Measurements from ENCODE around the gene SYT11. TPM values are rescaled to one million over a fixed set of nuclear protein-coding genes. Genes with fewer than 3 reads are reported as not detected.
"Not testable (repeated sequence)": the region's sequence is repeated elsewhere in the genome, so short reads cannot be mapped to it uniquely, and the experiment has no call there.

SYT11 gene
- total and polyA plus RNA-seq, 9 donors: 9.5 to 20.2 (median 12.0) TPM

DNA sequence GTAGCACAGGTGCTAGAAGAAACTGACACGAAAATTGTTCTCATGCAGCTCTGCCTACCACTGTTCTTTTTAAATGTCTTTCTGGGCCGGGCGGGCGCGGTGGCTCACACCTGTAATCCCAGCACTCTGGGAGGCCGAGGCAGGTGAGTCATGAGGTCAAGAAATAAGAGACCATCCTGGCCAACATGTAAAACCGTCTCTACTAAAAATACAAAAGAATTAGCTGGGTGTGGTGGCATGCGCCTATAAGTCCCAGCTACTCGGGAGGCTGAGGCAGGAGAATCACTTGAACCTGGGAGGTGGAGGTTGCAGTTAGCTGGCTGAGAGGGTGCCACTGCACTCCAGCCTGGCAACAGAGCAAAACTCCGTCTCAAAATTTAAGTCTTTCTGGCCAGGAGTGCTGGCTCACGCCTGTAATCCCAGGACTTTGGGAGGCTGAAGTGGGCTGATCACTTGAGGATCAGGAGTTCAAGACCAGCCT is 52.7 kb downstream of the SYT11 start:
- Histone ChIP-seq H3K9me3 (replicated peaks; ENCODE audit: control insufficient read depth, low read depth, low read length) (no peaks in the 10 kb centered on the region), H3K27ac (ENCODE audit: low read length) (peak overlapping the region; percentile 82), H3K4me1 (ENCODE audit: control insufficient read depth, insufficient read depth, low read length) (peaks cover 8% of the 10 kb centered on the region), H3K4me3 (ENCODE audit: low read length) (no peak overlapping the region), H3K36me3 (ENCODE audit: control insufficient read depth, insufficient read depth, low read length) (peaks cover 62% of the 10 kb centered on the region), H3K27me3 (ENCODE audit: control insufficient read depth, insufficient read depth, low read length) (no peaks in the 10 kb centered on the region)
- 60% methylated on average over 1 of the region's 11 CpGs for WGBS (ENCODE audit: insufficient coverage)
- DNase-seq: no peak

GRCh38 chr1:155913969-155914757 is 54.8 kb downstream of the SYT11 start:
- Histone ChIP-seq H3K4me3 (ENCODE audit: low read length) (no peak overlapping the region), H3K27me3 (ENCODE audit: control insufficient read depth, insufficient read depth, low read length) (no peaks in the 10 kb centered on the region), H3K36me3 (ENCODE audit: control insufficient read depth, insufficient read depth, low read length) (peaks cover 56% of the 10 kb centered on the region), H3K9me3 (replicated peaks; ENCODE audit: control insufficient read depth, low read depth, low read length) (no peaks in the 10 kb centered on the region), H3K4me1 (ENCODE audit: control insufficient read depth, insufficient read depth, low read length) (peaks cover 8% of the 10 kb centered on the region), H3K27ac (ENCODE audit: low read length) (no peak overlapping the region)
- WGBS (ENCODE audit: insufficient coverage): no CpG with 5 or more reads among the region's 6 CpGs
- DNase-seq: no peak

DNA sequence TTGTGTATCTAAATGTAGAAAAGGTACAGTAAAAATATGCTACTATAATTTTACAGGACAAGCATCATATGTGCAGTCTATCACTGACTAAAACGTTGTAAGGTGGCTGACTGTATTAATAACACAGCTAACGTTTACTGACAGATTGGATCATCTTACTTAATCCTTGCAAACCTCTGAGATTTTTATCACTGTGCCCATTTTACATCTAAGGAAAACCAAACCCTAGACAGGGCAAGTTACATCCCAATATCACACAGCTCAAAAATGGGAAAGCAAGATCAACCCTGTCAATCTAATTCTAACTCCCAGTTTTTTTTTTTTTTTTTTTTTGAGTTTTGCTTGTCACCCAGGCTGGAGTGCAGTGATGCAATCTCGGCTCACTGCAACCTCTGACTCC is 59.3 kb downstream of the SYT11 start:
- H3K4me1 ChIP-seq (ENCODE audit: control insufficient read depth, insufficient read depth, low read length): no peaks in the 10 kb centered on the region
- DNase-seq: no peak
- no peak overlapping the region for H3K27ac ChIP-seq (ENCODE audit: low read length)
- H3K27me3 ChIP-seq (ENCODE audit: control insufficient read depth, insufficient read depth, low read length): no peaks in the 10 kb centered on the region
- 80% methylated on average over 2 of the region's 3 CpGs for WGBS (ENCODE audit: insufficient coverage)
- H3K36me3 ChIP-seq (ENCODE audit: control insufficient read depth, insufficient read depth, low read length): peaks cover 75% of the 10 kb centered on the region
- no peaks in the 10 kb centered on the region for H3K9me3 ChIP-seq (replicated peaks; ENCODE audit: control insufficient read depth, low read depth, low read length)
- no peak overlapping the region for H3K4me3 ChIP-seq (ENCODE audit: low read length)

GRCh38 chr1:155919801-155920200 is 60.4 kb downstream of the SYT11 start:
- no peak overlapping the region for H3K27ac ChIP-seq (ENCODE audit: low read length)
- WGBS (ENCODE audit: insufficient coverage): no CpG with 5 or more reads among the region's 2 CpGs
- DNase-seq: no peak

DNA sequence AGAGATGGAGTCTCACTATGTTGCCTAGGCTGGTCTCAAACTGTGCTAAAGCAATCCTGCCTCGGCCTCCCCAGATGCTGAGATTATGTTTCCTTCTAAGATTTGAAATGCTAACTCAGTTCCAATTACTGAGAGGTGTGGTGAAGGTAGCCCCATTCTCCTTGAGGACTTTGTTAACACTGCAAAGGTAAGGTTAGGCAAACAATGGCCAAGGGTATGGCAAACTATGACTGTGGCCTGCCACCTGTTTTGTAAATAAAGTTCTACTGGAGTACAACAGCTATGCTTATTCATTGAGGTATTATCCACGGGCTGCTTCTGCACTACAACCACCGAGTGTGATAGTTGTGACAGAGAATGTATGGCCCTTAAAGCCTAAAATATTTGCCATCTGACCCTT is 61.4 kb downstream of the SYT11 start:
- no peaks in the 10 kb centered on the region for H3K9me3 ChIP-seq (replicated peaks; ENCODE audit: control insufficient read depth, low read depth, low read length)
- 100% methylated on average over 2 of the region's 3 CpGs for WGBS (ENCODE audit: insufficient coverage)
- H3K4me1 ChIP-seq (ENCODE audit: control insufficient read depth, insufficient read depth, low read length): no peaks in the 10 kb centered on the region
- H3K27me3 ChIP-seq (ENCODE audit: control insufficient read depth, insufficient read depth, low read length): no peaks in the 10 kb centered on the region
- H3K36me3 ChIP-seq (ENCODE audit: control insufficient read depth, insufficient read depth, low read length): peaks cover 73% of the 10 kb centered on the region
- H3K27ac ChIP-seq (ENCODE audit: low read length): no peak overlapping the region
- no peak overlapping the region for H3K4me3 ChIP-seq (ENCODE audit: low read length)
- no peak for DNase-seq

More at GRCh38 chr1:155919801-155920200, 60.4 kb downstream of the SYT11 start:
- Histone ChIP-seq H3K27me3 (ENCODE audit: control insufficient read depth, insufficient read depth, low read length) (no peaks in the 10 kb centered on the region), H3K4me1 (ENCODE audit: control insufficient read depth, insufficient read depth, low read length) (no peaks in the 10 kb centered on the region), H3K36me3 (ENCODE audit: control insufficient read depth, insufficient read depth, low read length) (peaks cover 72% of the 10 kb centered on the region), H3K9me3 (replicated peaks; ENCODE audit: control insufficient read depth, low read depth, low read length) (no peaks in the 10 kb centered on the region), H3K4me3 (ENCODE audit: low read length) (no peak overlapping the region)

DNA sequence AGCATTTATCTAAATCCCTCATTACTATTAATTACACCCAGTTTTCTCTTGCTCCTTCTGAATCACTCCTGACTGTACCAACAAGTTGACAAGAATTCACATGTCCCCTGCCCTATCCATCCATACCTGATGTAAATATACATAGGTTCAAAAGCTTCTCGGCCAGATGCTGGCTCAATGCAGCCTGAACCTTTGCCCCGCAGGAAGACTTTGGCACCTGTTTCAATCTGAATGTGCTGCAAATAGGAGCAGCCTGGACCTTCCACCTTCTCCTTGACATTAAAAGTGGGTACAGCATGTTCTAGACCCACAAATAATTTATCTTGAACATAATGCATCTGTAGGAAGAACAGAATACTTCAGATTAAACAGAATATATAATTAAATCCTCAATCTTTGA is 66.1 kb downstream of the SYT11 start:
- DNase-seq: no peak
- Histone ChIP-seq H3K4me3 (ENCODE audit: low read length) (no peak overlapping the region), H3K9me3 (replicated peaks; ENCODE audit: control insufficient read depth, low read depth, low read length) (no peaks in the 10 kb centered on the region), H3K4me1 (ENCODE audit: control insufficient read depth, insufficient read depth, low read length) (no peaks in the 10 kb centered on the region), H3K36me3 (ENCODE audit: control insufficient read depth, insufficient read depth, low read length) (peaks cover 69% of the 10 kb centered on the region), H3K27me3 (ENCODE audit: control insufficient read depth, insufficient read depth, low read length) (no peaks in the 10 kb centered on the region), H3K27ac (ENCODE audit: low read length) (no peak overlapping the region)
- WGBS (ENCODE audit: insufficient coverage): 100% methylated on average over 2 of the region's 2 CpGs

DNA sequence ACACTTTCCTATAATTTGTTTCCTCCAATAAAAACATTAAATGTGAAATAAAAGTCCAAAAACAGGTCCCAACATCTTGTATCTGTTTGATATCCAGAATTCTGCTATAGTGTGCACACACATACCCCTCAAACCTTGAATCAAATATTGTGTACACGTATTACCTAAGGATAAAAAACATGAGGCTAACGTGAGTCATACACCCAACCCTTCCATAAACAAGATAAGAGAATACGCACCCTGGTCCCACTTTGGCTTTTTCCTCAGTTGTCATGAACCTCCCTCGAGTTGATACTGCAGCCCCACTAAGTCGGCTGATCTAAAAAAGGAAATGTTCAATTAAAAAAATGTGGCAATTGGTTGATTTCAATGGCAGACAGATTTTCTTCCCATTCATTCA is 69.7 kb downstream of the SYT11 start:
- peaks cover 68% of the 10 kb centered on the region for H3K36me3 ChIP-seq (ENCODE audit: control insufficient read depth, insufficient read depth, low read length)
- no CpG with 5 or more reads among the region's 5 CpGs for WGBS (ENCODE audit: insufficient coverage)
- no peaks in the 10 kb centered on the region for H3K9me3 ChIP-seq (replicated peaks; ENCODE audit: control insufficient read depth, low read depth, low read length)
- no peaks in the 10 kb centered on the region for H3K27me3 ChIP-seq (ENCODE audit: control insufficient read depth, insufficient read depth, low read length)
- H3K4me1 ChIP-seq (ENCODE audit: control insufficient read depth, insufficient read depth, low read length): peaks cover 18% of the 10 kb centered on the region
- no peak for DNase-seq
- no peak overlapping the region for H3K4me3 ChIP-seq (ENCODE audit: low read length)
- no peak overlapping the region for H3K27ac ChIP-seq (ENCODE audit: low read length)

- Histone ChIP-seq H3K36me3 (ENCODE audit: control insufficient read depth, insufficient read depth, low read length) (peaks cover 52% of the 10 kb centered on the region), H3K4me1 (ENCODE audit: control insufficient read depth, insufficient read depth, low read length) (peaks cover 25% of the 10 kb centered on the region)
- H3K4me3 ChIP-seq (ENCODE audit: low read length); H3K27me3 ChIP-seq (ENCODE audit: control insufficient read depth, insufficient read depth, low read length); H3K9me3 ChIP-seq (replicated peaks; ENCODE audit: control insufficient read depth, low read depth, low read length); H3K27ac ChIP-seq (ENCODE audit: low read length); DNase-seq: not testable (repeated sequence)
- WGBS (ENCODE audit: insufficient coverage): 83% methylated on average over 1 of the region's 10 CpGs
Observed at GRCh38 chr1:155930725-155931124, 71.4 kb downstream of the SYT11 start.

GRCh38 chr1:155931332-155932038 is 72.1 kb downstream of the SYT11 start:
- Histone ChIP-seq H3K9me3 (replicated peaks; ENCODE audit: control insufficient read depth, low read depth, low read length) (no peaks in the 10 kb centered on the region), H3K27ac (ENCODE audit: low read length) (no peak overlapping the region), H3K4me3 (ENCODE audit: low read length) (no peak overlapping the region), H3K36me3 (ENCODE audit: control insufficient read depth, insufficient read depth, low read length) (peaks cover 46% of the 10 kb centered on the region), H3K27me3 (ENCODE audit: control insufficient read depth, insufficient read depth, low read length) (no peaks in the 10 kb centered on the region), H3K4me1 (ENCODE audit: control insufficient read depth, insufficient read depth, low read length) (peaks cover 25% of the 10 kb centered on the region)
- 100% methylated on average over 1 of the region's 7 CpGs for WGBS (ENCODE audit: insufficient coverage)
- no peak for DNase-seq

DNA sequence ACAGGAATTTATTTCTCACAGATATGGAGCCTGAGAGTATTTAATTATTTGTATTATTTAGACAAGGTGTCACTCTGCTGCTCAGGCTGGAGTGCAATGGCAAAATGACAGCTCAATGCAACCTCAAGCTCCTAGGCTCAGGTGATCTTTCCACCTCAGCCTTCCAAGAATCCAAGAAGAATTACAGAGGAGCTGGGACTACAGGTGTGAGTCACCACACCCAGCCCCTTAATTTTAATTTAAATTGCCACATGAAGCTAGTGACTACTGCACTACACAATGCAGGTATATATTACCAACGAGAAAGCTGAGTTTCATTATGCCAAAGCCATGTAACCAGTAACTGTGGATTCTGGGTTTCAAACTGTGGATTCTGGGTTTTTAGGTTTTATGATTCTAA is 72.7 kb downstream of the SYT11 start:
- Histone ChIP-seq H3K9me3 (replicated peaks; ENCODE audit: control insufficient read depth, low read depth, low read length) (no peaks in the 10 kb centered on the region), H3K4me1 (ENCODE audit: control insufficient read depth, insufficient read depth, low read length) (peaks cover 25% of the 10 kb centered on the region), H3K27ac (ENCODE audit: low read length) (no peak overlapping the region), H3K36me3 (ENCODE audit: control insufficient read depth, insufficient read depth, low read length) (peaks cover 40% of the 10 kb centered on the region), H3K27me3 (ENCODE audit: control insufficient read depth, insufficient read depth, low read length) (no peaks in the 10 kb centered on the region), H3K4me3 (ENCODE audit: low read length) (no peak overlapping the region)
- DNase-seq: no peak
- WGBS (ENCODE audit: insufficient coverage): no CpG with 5 or more reads among the region's 1 CpG

All from muscle of leg (tissue), 11 donors.